ENCODE data around the gene MTM1. TPM values are rescaled to one million over a fixed set of nuclear protein-coding genes. Genes with fewer than 3 reads are reported as not detected.

Gene MTM1
- total and polyA plus RNA-seq, 9 of the 15 experiments (the other 6 are each of a cell fraction or from before 2014, with no cell fraction given), result 5.6 to 13.3 (median 9.5) TPM

DNA sequence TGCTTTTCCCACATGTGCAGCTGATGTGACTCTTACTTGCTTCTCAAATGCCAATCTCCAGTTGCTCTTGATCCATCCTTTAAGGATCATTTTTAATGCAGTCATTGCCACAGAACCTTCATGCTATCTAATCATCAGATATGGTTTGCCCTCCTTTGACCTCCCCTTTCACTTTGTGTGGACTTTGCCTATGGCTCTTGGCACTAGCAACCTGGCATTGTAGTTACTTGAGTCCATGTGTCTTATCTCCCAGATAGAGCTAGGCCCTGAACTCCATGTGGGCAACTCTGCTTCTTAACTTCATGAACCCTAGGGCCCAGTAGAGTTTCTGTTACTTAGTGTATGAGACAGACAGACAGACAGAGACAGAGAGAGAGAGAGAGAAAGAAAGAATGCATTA lies 41.6 kb downstream of the MTM1 start:
- no peak overlapping the region for H2AFZ ChIP-seq (ENCODE audit: low read depth, low read length)
- no peaks in the 10 kb centered on the region for H3K9me3 ChIP-seq (replicated peaks; ENCODE audit: control insufficient read depth, insufficient read depth, low read depth, low read length)
- no peak for TF ChIP-seq ZNF408 (CRISPR knock-in tag; IDR thresholded peaks at IDR 0.05; ENCODE audit: low read depth)
- no peak for TF ChIP-seq ARID2 (IDR thresholded peaks at IDR 0.05)
- no peak for TF ChIP-seq GABPB1 (CRISPR knock-in tag; IDR thresholded peaks at IDR 0.05)
- TF ChIP-seq, protein P1, sequence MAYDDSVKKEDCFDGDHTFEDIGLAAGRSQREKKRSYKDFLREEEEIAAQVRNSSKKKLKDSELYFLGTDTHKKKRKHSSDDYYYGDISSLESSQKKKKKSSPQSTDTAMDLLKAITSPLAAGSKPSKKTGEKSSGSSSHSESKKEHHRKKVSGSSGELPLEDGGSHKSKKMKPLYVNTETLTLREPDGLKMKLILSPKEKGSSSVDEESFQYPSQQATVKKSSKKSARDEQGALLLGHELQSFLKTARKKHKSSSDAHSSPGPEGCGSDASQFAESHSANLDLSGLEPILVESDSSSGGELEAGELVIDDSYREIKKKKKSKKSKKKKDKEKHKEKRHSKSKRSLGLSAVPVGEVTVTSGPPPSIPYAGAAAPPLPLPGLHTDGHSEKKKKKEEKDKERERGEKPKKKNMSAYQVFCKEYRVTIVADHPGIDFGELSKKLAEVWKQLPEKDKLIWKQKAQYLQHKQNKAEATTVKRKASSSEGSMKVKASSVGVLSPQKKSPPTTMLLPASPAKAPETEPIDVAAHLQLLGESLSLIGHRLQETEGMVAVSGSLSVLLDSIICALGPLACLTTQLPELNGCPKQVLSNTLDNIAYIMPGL (CRISPR knock-in tag; IDR thresholded peaks at IDR 0.05), result no peak
- no peak for TF ChIP-seq RCOR1 (IDR thresholded peaks at IDR 0.05; ENCODE audit: borderline replicate concordance in 1 of 2, low read depth in 2 of 2, low read length in 2 of 2)
- no peak for TF ChIP-seq GABPA (tag; conservative IDR thresholded peaks at IDR 0.05; ENCODE audit: low read depth)
- no peak for TF ChIP-seq NR2C1 (IDR thresholded peaks at IDR 0.05)
- TF ChIP-seq NR2C1 (tag; IDR thresholded peaks at IDR 0.05), result no peak
- TF ChIP-seq CTBP1 (IDR thresholded peaks at IDR 0.05; ENCODE audit: borderline replicate concordance), result no peak
- TF ChIP-seq, protein P2, sequence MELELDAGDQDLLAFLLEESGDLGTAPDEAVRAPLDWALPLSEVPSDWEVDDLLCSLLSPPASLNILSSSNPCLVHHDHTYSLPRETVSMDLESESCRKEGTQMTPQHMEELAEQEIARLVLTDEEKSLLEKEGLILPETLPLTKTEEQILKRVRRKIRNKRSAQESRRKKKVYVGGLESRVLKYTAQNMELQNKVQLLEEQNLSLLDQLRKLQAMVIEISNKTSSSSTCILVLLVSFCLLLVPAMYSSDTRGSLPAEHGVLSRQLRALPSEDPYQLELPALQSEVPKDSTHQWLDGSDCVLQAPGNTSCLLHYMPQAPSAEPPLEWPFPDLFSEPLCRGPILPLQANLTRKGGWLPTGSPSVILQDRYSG (tag; conservative IDR thresholded peaks at IDR 0.05; ENCODE audit: low read depth), result no peak
- TF ChIP-seq ZNF212 (CRISPR knock-in tag; IDR thresholded peaks at IDR 0.05), result no peak
- no peak for TF ChIP-seq GTF2E2 (tag; IDR thresholded peaks at IDR 0.05)
- TF ChIP-seq ZMIZ1 (IDR thresholded peaks at IDR 0.05; ENCODE audit: low read depth in 2 of 2, low read length in 2 of 2), result no peak
- TF ChIP-seq ZNF644 (tag; IDR thresholded peaks at IDR 0.05; ENCODE audit: low read depth), result no peak
- TF ChIP-seq ZFP30 (CRISPR knock-in tag; IDR thresholded peaks at IDR 0.05; ENCODE audit: borderline replicate concordance), result no peak
- no peak overlapping the region for H3K9ac ChIP-seq (ENCODE audit: insufficient read depth in 1 of 2, low read depth in 2 of 2, low read length in 2 of 2)
- no peaks in the 10 kb centered on the region for H3K27me3 ChIP-seq (ENCODE audit: control insufficient read depth in 2 of 2, insufficient read depth in 2 of 2, low read length in 2 of 2)
- H3K4me2 ChIP-seq (ENCODE audit: insufficient read depth, low read length), result no peak overlapping the region
- no peaks in the 10 kb centered on the region for H3K4me1 ChIP-seq (replicated peaks in 1 of 2; ENCODE audit: control insufficient read depth in 2 of 2, insufficient read depth in 2 of 2, low read length in 2 of 2)
- H3K9me1 ChIP-seq (ENCODE audit: control insufficient read depth, insufficient read depth, low read length), result no peaks in the 10 kb centered on the region
- no peak for DNase-seq (ENCODE audit: extremely low read depth in 1 of 4, low spot score in 3 of 4)
- POLR2A ChIA-PET, result no interaction called here
- H3K36me3 ChIP-seq (ENCODE audit: control insufficient read depth, insufficient read depth, low read length), result peaks cover 6% of the 10 kb centered on the region; the same call in 2 of the 3 replicates
- H3K4me3 ChIP-seq, result no peak overlapping the region
- no peak overlapping the region for H3K27ac ChIP-seq (ENCODE audit: extremely low read depth, low read depth, low read length)
- no peaks in the 10 kb centered on the region for H4K20me1 ChIP-seq (replicated peaks; ENCODE audit: control insufficient read depth, insufficient read depth, low read length)
- no peaks in the 10 kb centered on the region for H3K79me2 ChIP-seq (ENCODE audit: control insufficient read depth, insufficient read depth, low read length)
- FAIRE-seq, result no peak
- BruUV-seq (replicated peaks), result no TSS peak
- no peak for ATAC-seq
- in situ Hi-C loops (cut with MboI) (no loop called here), intact Hi-C loops (cut with micrococcal nuclease) (no loop called here)
- CTCF ChIA-PET (ENCODE audit: low intra/inter-chr PET ratio), result no interaction called here
